ENCODE measurements around the gene RPS26. TPM values are rescaled to one million over a fixed set of nuclear protein-coding genes. Genes with fewer than 3 reads are reported as not detected.

The RPS26 gene
- total and polyA plus RNA-seq, 2 donors (not counting 3 experiments of a cell fraction or from before 2014, with no cell fraction given): 57.3 to 1,847 TPM

DNA sequence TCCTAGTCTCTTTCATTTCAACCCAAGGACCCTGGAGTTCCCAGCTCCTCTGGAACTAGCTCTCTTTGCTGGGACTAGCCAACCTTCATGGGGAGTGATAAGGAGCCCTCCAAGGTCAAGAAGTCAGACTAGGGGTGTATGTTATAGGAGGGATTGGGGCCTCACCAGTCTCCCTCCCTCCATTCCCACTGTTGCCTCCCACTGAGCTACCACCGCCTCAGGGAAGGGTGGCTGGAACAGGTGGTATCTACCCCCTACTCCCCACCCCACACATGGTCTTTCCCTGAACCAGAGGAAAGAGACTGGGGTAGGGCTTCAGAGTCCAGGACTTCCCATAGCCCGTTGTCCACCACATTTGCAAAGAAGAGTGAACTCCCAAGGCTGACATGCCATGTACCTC, 40.7 kb downstream of the RPS26 start:
- Histone ChIP-seq H3K9ac (replicated peaks; ENCODE audit: extremely low read depth, insufficient read depth, low read length) (no peak overlapping the region), H2AFZ (ENCODE audit: low read depth, low read length) (no peak overlapping the region), H3K27me3 (ENCODE audit: control insufficient read depth in 2 of 2, insufficient read depth in 2 of 2, low read length in 2 of 2) (peaks cover 2 to 4% of the 10 kb centered on the region in 2 experiments), H3K4me1 (ENCODE audit: control insufficient read depth, extremely low read depth, insufficient read depth, low read length) (peaks cover 10% of the 10 kb centered on the region), H4K20me1 (replicated peaks; ENCODE audit: control insufficient read depth, extremely low read depth, insufficient read depth, low read length) (no peaks in the 10 kb centered on the region), H3K9me3 (replicated peaks; ENCODE audit: control insufficient read depth, insufficient read depth, low read length) (no peaks in the 10 kb centered on the region), H3K4me3 (replicated peaks in 1 of 3; ENCODE audit: insufficient read depth in 1 of 3, low read depth in 1 of 3, low read length in 3 of 3) (no peak overlapping the region), H3K9me1 (replicated peaks; ENCODE audit: control insufficient read depth, extremely low read depth, insufficient read depth, low read length) (no peaks in the 10 kb centered on the region), H3K79me2 (ENCODE audit: control insufficient read depth, insufficient read depth, low read length) (no peaks in the 10 kb centered on the region), H3K27ac (ENCODE audit: insufficient read depth, low read depth, low read length) (no peak overlapping the region), H3K36me3 (ENCODE audit: control insufficient read depth in 2 of 2, extremely low read depth in 1 of 2, insufficient read depth in 2 of 2, low read length in 2 of 2) (no peaks in the 10 kb centered on the region), H3K4me2 (ENCODE audit: insufficient read depth, low read length) (no peak overlapping the region)
- FAIRE-seq (no peak), DNase-seq (ENCODE audit: low read depth, low spot score) (no peak)
- ChIA-PET CTCF (interaction anchor here (1.2 to 5.0 kb wide), 3 partner anchors 21 to 286 kb away, joined by 3 to 59 read pairs (median 3); partner anchors contain the start of gene PA2G4), POLR2A (no interaction called here)
- TF ChIP-seq EZH2 (IDR thresholded peaks at IDR 0.05; ENCODE audit: borderline replicate concordance, low read depth, low read length, severe bottlenecking) (no peak), POLR2AphosphoS5 (IDR thresholded peaks at IDR 0.05; ENCODE audit: insufficient read depth, low read depth, low read length) (no peak), FOS (IDR thresholded peaks at IDR 0.05; ENCODE audit: borderline replicate concordance, insufficient read depth, low read length) (no peak), POLR2A (IDR thresholded peaks at IDR 0.05; ENCODE audit: low read depth, low read length) (no peak), MYC (IDR thresholded peaks at IDR 0.05; ENCODE audit: low read depth, low read length) (no peak), JUN (IDR thresholded peaks at IDR 0.05; ENCODE audit: borderline replicate concordance, insufficient read depth, insufficient read length, low read depth) (no peak), GATA2 (IDR thresholded peaks at IDR 0.05; ENCODE audit: insufficient read depth, insufficient read length, low read depth, low read length) (no peak)
- TF ChIP-seq, protein P1, sequence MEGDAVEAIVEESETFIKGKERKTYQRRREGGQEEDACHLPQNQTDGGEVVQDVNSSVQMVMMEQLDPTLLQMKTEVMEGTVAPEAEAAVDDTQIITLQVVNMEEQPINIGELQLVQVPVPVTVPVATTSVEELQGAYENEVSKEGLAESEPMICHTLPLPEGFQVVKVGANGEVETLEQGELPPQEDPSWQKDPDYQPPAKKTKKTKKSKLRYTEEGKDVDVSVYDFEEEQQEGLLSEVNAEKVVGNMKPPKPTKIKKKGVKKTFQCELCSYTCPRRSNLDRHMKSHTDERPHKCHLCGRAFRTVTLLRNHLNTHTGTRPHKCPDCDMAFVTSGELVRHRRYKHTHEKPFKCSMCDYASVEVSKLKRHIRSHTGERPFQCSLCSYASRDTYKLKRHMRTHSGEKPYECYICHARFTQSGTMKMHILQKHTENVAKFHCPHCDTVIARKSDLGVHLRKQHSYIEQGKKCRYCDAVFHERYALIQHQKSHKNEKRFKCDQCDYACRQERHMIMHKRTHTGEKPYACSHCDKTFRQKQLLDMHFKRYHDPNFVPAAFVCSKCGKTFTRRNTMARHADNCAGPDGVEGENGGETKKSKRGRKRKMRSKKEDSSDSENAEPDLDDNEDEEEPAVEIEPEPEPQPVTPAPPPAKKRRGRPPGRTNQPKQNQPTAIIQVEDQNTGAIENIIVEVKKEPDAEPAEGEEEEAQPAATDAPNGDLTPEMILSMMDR (IDR thresholded peaks at IDR 0.05; ENCODE audit: extremely low read depth in 1 of 2, insufficient read depth in 1 of 2, low read depth in 1 of 2, low read length in 2 of 2): no peak
- TF ChIP-seq, protein P2, sequence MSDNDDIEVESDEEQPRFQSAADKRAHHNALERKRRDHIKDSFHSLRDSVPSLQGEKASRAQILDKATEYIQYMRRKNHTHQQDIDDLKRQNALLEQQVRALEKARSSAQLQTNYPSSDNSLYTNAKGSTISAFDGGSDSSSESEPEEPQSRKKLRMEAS (IDR thresholded peaks at IDR 0.05; ENCODE audit: insufficient read depth, insufficient read length): no peak
- dilution Hi-C loops (cut with MboI; ENCODE audit: extremely low pct_ligation_motif_present, low sequenced_read_pairs) (no loop called here), intact Hi-C loops (cut with micrococcal nuclease) (no loop called here)
- no TSS peak for BruUV-seq (replicated peaks)

All from endothelial cell of umbilical vein (primary cell).